ENCODE results near the gene CFAP58. TPM values are rescaled to one million over a fixed set of nuclear protein-coding genes. Genes with fewer than 3 reads are reported as not detected.

CFAP58 gene
- total RNA-seq, 2 experiments from 2014 or later = not detected

DNA sequence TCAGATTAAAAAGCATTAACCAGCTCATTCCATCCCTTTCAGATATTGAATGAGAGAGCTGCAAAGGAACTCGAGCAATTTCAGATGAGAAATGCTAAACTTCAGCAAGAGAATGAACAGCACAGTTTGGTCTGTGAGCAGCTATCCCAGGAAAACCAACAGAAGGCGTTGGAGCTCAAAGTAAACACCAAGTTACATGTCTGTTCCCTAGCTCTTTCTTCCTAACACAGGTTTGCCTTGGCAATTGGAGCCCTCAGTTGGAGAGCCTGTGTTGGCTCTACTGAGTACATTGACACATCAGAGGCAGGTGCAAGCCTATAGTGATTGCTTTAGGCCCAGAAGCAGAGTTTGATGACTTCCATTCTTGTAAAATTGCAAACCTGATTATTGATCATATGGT lies 14.7 kb downstream of the CFAP58 start:
- Mint-ChIP-seq H3K27ac (no peak overlapping the region), H3K36me3 (ENCODE audit: low read depth) (no peaks in the 10 kb centered on the region), H3K4me3 (no peak overlapping the region), H3K9me3 (peaks cover 2% of the 10 kb centered on the region), H3K27me3 (peaks cover 62% of the 10 kb centered on the region), H3K4me1 (ENCODE audit: low read depth) (no peaks in the 10 kb centered on the region)
- no peak for TF ChIP-seq CTCF (IDR thresholded peaks at IDR 0.05)
- Histone ChIP-seq H3K36me3 (ENCODE audit: insufficient read depth, low read length) (no peaks in the 10 kb centered on the region), H3K4me1 (ENCODE audit: insufficient read depth, low read length) (no peaks in the 10 kb centered on the region), H3K27me3 (ENCODE audit: control insufficient read depth in 1 of 2, insufficient read depth in 2 of 2, low read length in 2 of 2) (peaks cover 4 to 12% of the 10 kb centered on the region in 2 experiments), H3K4me3 (ENCODE audit: low read length) (no peak overlapping the region), H3K9me3 (ENCODE audit: control insufficient read depth in 1 of 2, insufficient read depth in 1 of 2, low read length in 2 of 2) (peaks cover 0 to 5% of the 10 kb centered on the region in 2 experiments), H3K27ac (ENCODE audit: low read depth in 1 of 2, low read length in 2 of 2) (no peak overlapping the region)
- CTCF ChIA-PET = no interaction called here
- DNase-seq = no peak
- ATAC-seq (ENCODE audit: poor library complexity) = no peak
- POLR2A ChIA-PET = interaction anchor here (1.3 kb wide), 1 partner anchor 15 kb away, joined by 3 read pairs; the partner anchor contains the start of gene CFAP58
- intact Hi-C loops (cut with DNase I, micrococcal nuclease) = no loop called here

- Mint-ChIP-seq H3K27me3 (peaks cover 62% of the 10 kb centered on the region), H3K4me1 (ENCODE audit: low read depth) (no peaks in the 10 kb centered on the region), H3K9me3 (peaks cover 2% of the 10 kb centered on the region), H3K36me3 (ENCODE audit: low read depth) (no peaks in the 10 kb centered on the region), H3K27ac (no peak overlapping the region), H3K4me3 (no peak overlapping the region)
- Histone ChIP-seq H3K36me3 (ENCODE audit: insufficient read depth, low read length) (no peaks in the 10 kb centered on the region), H3K27ac (ENCODE audit: low read depth in 1 of 2, low read length in 2 of 2) (no peak overlapping the region), H3K4me3 (ENCODE audit: low read length) (no peak overlapping the region), H3K9me3 (ENCODE audit: control insufficient read depth in 1 of 2, insufficient read depth in 1 of 2, low read length in 2 of 2) (peaks cover 0 to 5% of the 10 kb centered on the region in 2 experiments), H3K27me3 (ENCODE audit: control insufficient read depth in 1 of 2, insufficient read depth in 2 of 2, low read length in 2 of 2) (peaks cover 0 to 12% of the 10 kb centered on the region in 2 experiments), H3K4me1 (ENCODE audit: insufficient read depth, low read length) (no peaks in the 10 kb centered on the region)
- CTCF ChIA-PET = no interaction called here
- ATAC-seq (ENCODE audit: poor library complexity) = no peak
- POLR2A ChIA-PET = no interaction called here
- no peak for TF ChIP-seq CTCF (IDR thresholded peaks at IDR 0.05)
- intact Hi-C loops (cut with DNase I, micrococcal nuclease) = no loop called here
- no peak for DNase-seq
Measured at GRCh38 chr10:104371753-104372152, 18.1 kb downstream of the CFAP58 start.

DNA sequence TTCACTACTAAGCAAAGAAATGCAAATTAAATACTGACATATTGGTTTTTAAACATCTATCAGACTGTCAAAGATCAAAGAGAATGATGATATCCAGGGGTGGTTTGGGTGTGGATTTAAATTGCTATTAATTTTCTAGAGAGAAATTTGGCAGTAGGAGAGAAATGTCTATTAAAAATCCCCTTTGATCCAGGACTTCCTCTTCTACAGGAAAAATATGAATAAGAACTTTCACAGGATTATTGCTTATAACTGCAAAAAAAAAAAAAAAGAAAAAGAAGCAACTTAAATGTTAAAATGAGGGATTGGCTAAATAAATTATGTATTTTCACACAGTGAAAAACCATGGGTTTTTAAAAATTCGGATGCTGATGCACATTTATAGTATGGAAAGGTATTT lies 21.0 kb downstream of the CFAP58 start:
- DNase-seq = no peak
- no peaks in the 10 kb centered on the region for H3K36me3 ChIP-seq (ENCODE audit: insufficient read depth, low read length)
- no peak overlapping the region for H3K4me3 Mint-ChIP-seq
- no peak for ATAC-seq (ENCODE audit: poor library complexity)
- H3K36me3 Mint-ChIP-seq (ENCODE audit: low read depth) = no peaks in the 10 kb centered on the region
- H3K27ac ChIP-seq (ENCODE audit: low read depth in 1 of 2, low read length in 2 of 2) = no peak overlapping the region
- ChIA-PET POLR2A (no interaction called here), CTCF (no interaction called here)
- H3K27ac Mint-ChIP-seq = no peak overlapping the region
- no peaks in the 10 kb centered on the region for H3K4me1 Mint-ChIP-seq (ENCODE audit: low read depth)
- no peaks in the 10 kb centered on the region for H3K4me1 ChIP-seq (ENCODE audit: insufficient read depth, low read length)
- no peak for TF ChIP-seq CTCF (IDR thresholded peaks at IDR 0.05)
- H3K27me3 Mint-ChIP-seq = peaks cover 57% of the 10 kb centered on the region
- peaks cover 0 to 9% of the 10 kb centered on the region in 2 experiments for H3K27me3 ChIP-seq (ENCODE audit: control insufficient read depth in 1 of 2, insufficient read depth in 2 of 2, low read length in 2 of 2)
- peaks cover 2% of the 10 kb centered on the region for H3K9me3 Mint-ChIP-seq
- peaks cover 0 to 5% of the 10 kb centered on the region in 2 experiments for H3K9me3 ChIP-seq (ENCODE audit: control insufficient read depth in 1 of 2, insufficient read depth in 1 of 2, low read length in 2 of 2)
- no peak overlapping the region for H3K4me3 ChIP-seq (ENCODE audit: low read length)
- intact Hi-C loops (cut with DNase I, micrococcal nuclease) = no loop called here
